Stimulated activated naive CD4-positive, alpha-beta T cell (primary cell): ENCODE measurements around the gene SIPA1.

Experiments
- DNase-seq, 6 experiments: peaks; one replicate each; lab custom pipeline; 2025; lab: John Stamatoyannopoulos, UW

The SIPA1 gene

DNA sequence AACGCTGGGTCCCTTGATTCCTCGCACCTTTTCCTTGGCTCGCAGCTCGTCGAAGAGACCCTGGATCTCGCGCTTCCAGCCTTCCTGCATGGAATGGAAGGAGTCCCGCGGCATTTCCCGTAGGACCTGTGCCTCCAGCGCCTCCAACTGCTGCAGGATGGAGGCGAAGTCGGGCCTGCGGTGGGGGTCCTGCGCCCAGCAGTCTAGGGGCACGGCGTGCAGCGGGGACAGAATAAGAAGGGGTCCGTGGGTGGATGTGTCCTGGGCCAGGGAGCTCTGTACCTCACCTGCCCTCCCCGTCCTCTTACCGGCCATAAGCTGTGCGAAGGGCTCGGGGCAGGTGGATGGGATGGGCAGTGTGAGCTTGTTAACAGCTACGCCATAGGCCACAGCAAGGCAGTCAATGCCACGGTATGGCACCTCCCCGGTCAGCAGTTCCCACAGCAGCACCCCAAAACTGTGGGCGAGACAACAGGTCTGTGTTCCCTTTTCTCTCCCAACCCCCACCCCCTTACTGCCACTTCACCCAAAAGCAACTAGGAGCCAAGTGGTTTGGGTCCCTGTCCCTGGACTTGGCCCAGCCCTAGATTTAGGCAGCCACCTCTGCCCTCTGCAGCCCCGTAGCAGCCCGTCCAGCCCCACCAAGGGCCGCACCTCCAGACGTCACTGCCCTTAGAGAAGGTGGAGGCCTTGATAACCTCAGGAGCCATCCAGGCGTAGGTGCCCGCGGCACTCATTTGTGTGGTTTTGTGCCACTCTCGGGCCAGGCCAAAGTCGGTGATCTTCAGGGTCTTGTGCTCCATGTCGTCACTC, 30.1 kb upstream of the SIPA1 start:
- DNase-seq, result no peak

DNA sequence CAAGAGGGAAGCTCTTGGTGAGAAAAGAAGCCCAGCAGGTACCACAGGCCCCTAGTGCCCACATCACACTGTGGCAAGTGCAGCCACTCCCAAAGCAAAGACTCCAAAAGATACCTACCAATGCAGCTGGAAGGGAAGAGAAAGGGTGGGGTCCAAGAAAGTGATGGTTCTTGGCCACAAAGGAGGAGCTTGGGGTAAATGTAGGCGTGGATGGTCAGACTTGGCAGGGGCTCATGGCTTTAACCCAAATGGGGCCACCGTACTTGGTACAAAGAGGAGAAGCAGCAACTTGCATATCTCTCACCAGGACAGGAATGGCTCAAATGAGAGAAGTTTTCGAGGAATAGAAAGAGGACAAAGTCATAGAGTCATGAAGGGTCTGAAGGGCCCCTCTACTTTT, 28.7 kb upstream of the SIPA1 start:
- no peak for DNase-seq

DNA sequence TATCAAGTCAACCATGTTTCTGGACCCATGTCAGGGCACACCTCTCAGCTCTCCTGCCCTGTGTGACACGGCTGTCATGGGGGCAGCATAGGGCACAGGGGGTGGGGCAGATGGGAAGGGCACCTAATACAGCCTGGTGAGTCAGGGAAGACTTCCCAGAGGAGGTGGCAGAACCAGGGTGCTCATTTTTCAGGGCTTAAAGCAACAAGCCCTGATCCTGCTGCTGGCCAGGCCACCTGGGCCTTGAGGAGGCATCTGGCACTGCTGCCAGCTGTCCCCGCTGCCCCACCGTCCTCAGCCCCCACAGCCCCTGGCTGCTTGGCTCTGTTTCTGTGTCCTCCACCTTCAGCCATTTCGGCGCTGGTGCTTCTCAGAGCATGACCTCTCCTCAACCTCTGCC, 28.2 kb upstream of the SIPA1 start:
- no peak for DNase-seq

DNA sequence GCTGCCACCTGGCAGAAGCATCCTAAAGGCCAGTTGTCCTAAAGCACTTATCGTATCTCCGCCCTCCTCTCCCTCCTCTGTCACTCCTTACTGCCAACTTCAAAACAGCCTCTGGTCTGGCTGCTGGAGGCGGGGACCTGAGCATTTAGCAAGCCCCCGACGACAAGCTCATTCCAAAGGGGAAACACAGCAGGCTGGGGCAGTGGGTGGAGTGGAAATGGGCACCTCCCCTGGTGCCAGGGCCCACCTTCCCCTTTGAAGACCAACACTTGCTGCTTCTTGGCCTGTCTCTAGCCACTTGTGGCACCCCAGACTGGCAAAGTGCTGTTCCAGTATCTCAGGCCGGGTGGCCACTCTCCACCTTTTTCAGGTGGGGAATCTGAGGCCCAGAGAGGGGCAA, 27.5 kb upstream of the SIPA1 start:
- no peak for DNase-seq

DNA sequence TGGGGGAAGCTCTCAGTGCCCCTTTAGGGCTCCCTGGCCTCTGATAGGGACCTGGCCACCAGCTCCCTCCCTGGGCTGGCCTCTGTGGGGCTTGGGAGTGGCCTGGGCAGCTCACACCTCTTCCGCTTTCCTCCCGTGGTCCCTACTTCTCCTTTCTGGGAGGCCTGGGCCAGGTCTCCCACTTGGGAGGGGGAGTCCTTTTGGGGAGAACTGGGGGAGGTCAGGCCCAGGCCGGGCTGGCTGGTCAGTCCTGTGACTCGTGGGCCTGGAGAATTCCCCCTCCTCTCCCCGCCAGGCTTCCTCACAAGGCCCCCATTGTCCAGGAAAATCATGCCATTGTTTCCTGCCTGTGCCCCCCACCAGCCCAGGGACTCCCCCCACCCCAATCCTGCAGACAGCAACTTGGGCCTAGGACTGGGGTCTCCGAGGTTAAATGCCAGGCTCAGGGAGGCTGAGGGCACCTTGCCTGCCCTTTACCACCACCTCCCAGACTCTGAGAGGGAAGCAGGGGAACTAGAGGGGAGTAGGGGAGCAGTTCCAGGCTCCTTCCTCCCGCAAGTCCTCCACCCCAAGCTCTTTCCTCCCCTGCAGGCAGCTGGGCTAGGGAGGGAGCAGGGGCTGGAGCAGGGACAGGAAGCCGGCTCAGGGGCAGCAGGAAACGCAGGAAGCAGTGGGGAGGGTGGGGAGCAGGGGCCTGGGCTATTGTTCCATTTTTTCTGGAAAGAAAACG, 26.7 kb upstream of the SIPA1 start:
- DNase-seq, result no peak

DNA sequence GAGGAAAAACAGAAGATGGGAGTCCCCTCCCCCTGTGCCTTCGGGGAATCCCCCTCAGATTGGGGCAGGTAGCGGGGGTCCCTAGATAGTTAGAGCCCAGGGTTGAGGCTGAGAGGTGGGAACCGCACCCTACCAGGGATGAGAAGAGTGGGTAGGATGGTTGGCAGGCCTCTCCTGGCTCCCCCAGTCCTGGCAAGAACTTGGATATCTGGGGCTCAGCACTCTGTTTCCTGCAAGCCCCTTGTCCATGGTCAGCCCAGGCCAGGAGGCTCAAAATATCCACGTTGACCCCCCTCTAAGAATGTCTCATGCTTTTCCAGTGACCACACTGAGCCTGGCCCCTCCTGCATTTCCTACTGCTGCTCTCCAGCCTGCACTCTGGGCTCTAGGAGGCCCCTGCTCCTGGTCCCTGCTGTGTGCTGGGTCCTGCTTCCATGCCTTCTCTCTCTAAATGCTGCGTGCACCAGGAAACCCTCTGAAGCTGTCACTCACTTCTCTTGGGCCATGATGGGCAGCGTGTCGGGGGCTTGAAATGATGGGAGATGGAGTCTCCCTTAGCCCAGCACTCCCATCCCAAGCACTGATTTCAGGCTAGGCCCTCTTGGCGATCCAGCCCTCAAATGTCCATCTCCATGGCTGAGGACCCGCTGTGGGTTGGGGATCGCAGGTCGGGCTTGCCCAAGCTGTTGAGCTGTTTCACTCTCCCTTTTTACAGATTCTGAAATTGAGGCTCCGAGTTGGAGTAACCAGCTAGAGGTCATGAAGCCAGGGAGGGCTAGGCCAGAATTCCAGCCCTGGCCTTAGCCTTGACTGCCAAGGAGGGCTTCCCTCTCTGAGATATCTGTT, 25.9 kb upstream of the SIPA1 start:
- no peak for DNase-seq

DNA sequence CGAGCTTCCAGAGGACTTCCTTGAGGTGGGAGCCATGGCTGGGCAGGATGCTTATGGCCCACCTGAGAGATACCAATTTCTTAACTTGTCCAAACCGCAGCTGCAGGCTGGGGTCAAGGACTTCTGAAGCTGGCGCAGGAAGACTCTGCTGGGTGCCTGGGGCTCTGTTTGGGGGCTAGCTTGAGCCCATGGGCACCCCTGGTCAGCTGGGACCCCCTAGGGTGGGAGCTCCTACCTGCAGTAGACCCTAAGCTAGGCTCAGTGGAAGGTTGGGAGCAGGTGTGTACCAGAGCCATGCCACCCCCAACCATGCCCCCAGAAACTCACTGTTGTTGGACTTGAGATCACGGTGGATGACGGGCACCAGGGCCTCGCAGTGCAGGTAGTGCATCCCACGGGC, 25.2 kb upstream of the SIPA1 start:
- DNase-seq, result no peak

DNA sequence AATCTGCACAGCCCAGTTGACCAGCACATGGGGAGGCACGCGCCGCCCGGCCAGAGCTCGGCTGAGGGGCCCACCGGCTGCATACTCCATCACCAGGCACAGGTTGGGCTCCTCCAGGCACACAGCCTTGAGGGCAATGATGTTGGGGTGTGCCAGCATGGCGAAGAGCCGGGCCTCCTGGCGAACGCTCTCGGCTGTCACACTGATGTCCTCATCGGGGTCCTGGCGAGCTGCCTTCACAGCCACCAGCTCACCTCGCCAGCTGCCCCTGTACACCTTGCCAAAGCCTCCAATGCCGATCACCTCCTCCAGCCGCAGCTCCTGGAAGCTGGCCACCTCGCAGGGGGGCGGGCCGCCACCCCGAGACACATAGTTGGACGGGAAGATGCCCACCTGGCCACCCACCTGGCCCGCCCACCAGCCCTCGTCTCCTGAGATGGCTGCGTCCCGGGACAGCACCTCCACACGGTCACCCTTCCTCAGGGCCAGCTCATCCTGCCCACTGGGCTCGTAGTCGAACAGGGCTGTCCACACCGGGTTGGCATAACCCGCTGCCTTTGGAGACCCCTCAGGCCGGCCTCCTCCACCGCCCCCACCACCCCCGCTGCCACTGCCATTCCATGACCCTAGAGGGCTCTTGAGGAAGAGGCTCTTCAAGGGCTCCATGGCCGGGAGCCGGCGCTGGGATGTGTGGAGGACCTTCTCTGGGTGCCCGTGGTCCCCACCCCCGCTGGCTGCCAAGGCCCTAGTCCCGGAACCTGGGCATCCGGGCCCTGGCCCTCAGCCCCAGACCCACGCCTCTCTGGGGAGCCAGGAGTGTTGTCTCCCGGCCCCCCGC, 24.6 kb upstream of the SIPA1 start:
- DNase-seq, result peak in 2 of 6 experiments; percentile 21 to 58

DNA sequence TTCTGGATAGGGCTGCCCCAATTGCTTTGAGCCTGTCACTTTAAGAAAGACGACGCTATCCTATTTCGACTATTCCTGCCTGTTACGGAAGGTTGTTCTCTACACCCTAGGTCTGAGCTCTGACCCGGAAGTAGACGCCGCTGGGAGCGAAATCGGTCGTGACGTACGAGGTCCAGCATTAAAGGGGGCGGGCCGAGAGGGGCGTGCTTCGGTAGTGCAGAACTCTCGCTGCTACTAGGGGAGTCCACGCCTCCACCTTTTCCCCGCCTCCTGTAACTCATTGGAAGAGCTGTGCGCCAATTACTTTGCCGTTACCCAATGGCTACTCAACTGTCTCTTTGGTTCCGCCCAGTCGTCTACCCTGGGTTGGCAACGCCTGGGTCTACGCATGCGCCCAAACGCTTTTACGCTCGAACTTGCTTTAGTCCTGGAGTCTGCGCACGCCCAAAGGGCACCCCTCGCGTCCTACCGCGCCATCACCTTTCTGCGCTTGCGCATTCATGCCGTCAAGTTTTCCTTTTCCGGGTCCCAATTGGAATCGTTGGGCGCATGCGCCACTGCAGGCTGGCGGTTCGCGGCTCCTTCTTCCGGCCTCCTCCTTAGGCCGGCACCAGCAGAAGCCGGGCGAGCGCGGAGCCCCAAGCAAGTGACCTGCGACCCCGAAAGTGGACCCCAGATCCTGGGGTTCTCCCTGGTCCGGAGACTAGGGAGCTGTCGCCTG, 22.5 kb upstream of the SIPA1 start, which contains the start of gene PCNX3:
Gene PCNX3, plus strand, starts transcription at position 548 of the 721 bp plus-strand sequence. CDS start 536 bp downstream, outside the sequence.
- peak; percentile 100 for DNase-seq

DNA sequence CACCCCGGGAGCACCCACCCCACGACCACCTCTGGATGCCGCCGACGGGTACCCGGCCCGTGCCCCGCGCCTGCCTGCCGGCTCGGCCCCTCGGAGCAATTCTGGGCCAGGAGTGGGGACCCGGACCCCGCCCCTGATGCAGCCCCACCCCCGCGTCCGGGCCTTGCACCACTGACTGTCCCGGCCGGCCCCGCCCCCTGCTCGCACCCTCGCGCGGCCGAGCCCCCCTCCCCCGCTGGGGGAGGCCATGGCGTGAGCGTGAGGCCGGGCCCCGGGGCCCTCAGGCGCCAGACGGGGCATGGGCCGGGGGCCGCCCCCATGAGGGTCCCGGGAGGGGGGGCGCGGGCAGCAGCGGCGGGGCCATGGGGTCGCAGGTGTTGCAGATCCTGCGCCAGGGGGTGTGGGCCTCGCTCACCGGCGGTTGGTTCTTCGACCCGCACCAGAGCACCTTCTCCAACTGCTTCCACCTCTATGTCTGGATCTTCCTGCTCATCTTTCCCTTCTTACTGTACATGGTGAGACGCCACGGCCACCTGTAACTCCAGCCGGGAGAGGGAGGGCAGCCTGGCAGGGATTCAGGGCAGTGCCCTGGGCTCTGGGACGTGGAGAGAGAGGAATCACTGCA, 21.8 kb upstream of the SIPA1 start:
- DNase-seq, result peak in 1 of 6 experiments; percentile 62

DNA sequence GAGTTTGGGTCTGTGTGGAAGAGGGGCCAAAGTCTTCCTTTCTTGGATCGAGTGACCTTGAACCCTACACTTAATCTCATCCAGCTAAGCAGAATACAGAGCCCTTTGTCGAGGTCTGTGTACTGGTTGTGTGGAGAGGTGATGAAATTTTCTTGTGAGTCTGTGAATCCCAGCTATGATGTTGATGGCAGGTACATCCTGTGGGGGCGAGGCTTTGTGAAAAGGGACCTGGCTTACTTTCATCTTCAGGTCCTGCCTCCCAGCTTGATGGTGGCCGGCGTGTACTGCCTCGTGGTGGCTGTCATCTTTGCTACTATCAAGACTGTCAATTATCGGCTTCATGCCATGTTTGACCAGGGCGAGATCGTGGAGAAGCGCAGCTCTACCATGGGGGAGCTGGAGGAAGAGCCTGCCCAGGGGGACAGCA, 21.3 kb upstream of the SIPA1 start:
- peak in 1 of 6 experiments; percentile 12 for DNase-seq

DNA sequence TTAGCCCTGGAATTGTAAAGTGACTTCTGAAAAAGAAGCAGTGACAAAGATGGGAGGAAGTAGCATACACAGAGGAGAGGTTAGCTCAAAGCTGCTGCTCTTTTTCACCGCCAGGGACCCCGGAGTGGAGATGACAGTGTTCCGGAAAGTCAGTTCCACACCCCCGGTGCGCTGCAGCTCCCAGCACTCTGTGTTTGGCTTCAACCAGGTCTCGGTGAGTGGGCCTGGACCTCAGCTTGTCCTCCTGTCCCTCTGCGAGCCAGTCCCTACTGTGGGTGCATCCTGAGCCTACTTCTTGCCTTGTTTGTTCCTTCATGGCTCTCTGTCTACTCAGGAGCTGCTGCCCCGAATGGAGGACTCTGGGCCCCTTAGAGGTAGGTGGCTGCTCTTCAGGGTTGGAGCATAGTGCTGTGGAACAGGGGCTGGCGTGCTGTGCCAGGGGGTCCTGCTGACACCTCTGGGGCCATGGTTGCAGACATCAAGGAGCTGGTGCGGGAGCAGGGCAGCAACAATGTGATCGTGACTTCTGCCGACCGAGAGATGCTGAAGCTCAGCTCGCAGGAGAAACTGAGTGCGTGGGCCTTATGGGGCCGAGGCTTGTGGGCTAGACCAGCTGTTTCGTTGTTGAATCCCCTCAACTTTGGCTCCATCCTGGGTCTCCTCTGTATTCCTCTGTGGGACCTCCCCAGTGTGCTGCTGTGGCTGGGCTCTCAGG, 20.6 kb upstream of the SIPA1 start:
- DNase-seq, result no peak

DNA sequence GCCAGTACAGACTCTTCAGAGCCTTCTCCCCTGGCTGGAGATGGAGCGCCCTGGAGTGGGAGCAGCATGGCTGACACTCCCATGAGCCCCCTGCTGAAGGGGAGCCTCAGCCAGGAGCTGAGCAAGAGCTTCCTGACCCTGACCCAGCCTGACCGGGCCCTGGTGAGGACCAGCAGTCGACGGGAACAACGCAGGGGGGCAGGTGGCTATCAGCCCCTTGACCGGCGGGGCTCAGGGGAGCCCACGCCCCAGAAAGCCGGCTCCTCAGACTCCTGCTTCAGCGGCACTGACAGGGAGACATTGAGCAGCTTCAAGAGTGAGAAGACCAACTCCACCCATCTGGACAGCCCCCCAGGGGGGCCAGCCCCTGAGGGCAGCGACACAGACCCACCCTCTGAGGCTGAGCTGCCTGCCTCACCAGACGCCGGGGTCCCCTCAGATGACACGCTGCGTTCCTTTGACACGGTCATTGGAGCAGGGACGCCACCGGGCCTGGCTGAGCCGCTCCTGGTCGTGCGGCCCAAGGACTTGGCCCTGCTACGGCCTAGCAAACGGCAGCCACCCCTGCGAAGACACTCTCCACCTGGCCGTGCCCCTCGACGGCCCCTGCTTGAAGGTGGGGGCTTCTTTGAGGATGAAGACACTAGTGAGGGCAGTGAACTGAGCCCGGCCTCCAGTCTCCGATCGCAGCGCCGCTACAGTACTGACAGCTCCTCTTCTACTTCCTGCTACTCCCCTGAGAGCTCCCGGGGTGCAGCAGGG, 19.7 kb upstream of the SIPA1 start:
- DNase-seq, result no peak

DNA sequence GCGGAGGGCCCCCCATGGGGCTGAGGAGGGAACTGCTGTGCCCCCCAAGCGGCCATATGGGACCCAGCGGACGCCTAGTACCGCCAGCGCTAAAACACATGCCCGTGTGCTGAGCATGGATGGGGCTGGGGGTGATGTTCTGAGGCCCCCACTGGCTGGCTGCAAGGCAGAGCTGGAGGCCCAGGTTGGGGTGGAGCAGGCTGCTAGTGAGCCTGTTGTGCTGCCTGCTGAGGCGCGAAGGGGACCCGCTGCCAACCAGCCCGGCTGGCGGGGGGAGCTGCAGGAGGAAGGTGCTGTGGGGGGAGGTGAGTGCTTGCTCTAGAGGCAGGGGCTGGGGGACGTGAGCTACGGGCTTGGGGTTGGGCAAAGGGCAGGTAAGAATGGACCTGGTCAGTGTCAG, 19.1 kb upstream of the SIPA1 start:
- no peak for DNase-seq

DNA sequence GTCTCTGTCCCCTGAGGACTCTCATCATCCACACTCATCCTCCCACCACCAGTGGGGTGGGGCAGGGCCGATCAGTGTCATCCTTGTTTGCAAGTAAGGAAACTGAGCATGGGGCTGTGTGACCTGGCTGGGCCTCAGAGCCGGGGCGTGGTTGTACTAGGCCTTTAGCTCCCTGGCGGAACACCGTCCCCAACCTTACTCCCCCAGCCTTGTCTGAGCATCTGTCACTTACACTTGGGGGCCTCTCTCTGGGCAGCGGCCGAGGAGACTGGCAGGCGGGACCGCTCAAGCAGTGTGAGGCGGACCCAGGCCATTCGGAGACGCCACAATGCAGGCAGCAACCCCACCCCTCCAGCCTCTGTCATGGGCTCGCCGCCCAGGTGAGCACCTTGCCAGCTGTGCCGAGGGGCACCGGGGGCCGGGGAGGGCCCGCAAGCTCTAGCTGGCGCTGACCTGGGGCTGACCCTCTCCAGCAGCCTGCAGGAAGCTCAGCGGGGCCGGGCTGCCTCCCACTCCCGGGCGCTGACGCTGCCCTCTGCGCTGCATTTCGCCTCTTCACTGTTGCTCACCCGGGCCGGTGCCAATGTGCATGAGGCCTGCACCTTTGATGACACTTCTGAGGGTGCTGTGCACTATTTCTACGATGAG, 18.5 kb upstream of the SIPA1 start:
- no peak for DNase-seq

DNA sequence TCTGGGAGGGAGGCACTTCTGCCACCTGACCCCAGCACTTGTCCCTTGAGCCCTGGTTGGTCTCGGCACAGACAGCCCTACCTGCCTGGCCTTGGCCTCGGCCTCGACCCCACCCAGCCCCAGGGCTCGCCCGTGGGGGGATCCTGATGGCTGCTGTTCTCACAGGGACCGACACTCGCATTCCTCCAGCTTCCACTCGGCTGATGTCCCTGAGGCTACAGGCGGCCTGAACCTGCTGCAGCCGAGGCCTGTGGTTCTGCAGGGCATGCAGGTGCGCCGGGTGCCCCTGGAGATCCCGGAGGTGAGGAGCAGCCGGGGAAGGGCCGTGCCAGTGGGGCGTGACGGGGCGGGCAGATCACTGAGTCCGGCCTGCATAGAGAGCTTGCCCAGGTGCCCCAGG, 17.2 kb upstream of the SIPA1 start:
- no peak for DNase-seq

DNA sequence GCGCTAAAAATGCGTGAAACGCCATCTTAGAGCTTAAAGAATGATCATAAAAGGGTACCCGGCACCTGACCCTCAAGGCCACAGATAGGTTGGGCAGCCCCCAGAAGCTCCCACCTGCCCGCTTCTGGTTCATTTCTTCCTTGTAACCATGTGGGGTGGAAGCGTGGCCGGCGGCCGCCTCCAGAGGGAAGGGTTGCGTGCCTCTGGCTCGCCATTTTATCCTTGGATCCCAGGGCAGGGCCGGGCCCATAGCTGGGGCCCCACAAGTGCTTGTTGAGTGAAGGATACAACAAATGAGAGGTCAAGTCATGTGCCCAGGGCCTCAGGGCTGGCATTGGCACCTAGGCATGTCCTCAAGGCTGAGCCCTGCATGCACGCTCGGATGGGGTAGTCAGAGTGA, 16.4 kb upstream of the SIPA1 start:
- DNase-seq, result no peak

DNA sequence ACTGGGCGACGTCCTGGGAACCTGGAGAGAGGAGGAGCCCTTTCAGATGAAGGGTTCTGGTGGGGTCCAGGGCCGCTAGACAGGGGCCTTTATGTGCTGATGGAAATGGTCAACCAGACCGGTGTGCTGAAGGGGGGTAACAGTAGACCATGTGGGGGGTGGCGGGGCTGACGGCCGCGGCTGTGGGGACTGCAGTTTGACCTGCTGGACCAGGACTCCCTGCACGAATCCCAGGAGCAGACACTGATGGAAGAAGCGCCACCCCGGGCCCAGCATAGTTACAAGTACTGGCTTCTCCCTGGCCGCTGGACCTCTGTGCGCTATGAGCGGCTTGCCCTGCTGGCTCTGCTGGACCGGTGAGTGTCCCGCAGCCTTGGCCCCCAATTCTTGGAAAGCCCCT, 15.9 kb upstream of the SIPA1 start:
- no peak for DNase-seq
